Endothelial cell of umbilical vein (primary cell): ENCODE measurements around the gene MEGF11. TPM values are rescaled to one million over a fixed set of nuclear protein-coding genes. Genes with fewer than 3 reads are reported as not detected.

Experiments
- BruUV-seq: library from RNA; stranded (reverse); fragments of 400-500 nt; replicated peaks from 2 replicates; lab custom pipeline; 2021; lab: Mats Ljungman, UMichigan
- CTCF ChIA-PET: fragments of 300-600, 350-600 bp; sonication (Branson Sonifier 250); formaldehyde crosslinking; loops from one replicate; lab custom pipeline; 2021; ENCODE audit warnings: antibody characterized with exemption, inconsistent platforms; lab: Charles Lee
- POLR2A ChIA-PET: fragments of 300-600, 350-600 bp; sonication (Branson Sonifier 250); formaldehyde crosslinking; loops from one replicate; lab custom pipeline; 2021; ENCODE audit warnings: antibody characterized with exemption, inconsistent platforms; lab: Charles Lee
- DNase-seq: peaks from one replicate; pipeline ENCODE4 v3.0.0-alpha.2; 2011; ENCODE audit warnings: low read depth, low spot score
- FAIRE-seq: peaks from 2 replicates; lab custom pipeline; 2011; peaks lifted over from hg19 to GRCh38; lab: Jason Lieb, UNC
- H2AFZ ChIP-seq: 2 replicates; pipeline ENCODE4 v1.6.0; 2012; ENCODE audit warnings: low read depth, low read length, control low read depth, inconsistent platforms
- H3K27ac ChIP-seq: 2 replicates; pipeline ENCODE4 v1.5.1; 2011; ENCODE audit warnings: low read depth, mild to moderate bottlenecking, control low read depth, low read length, moderate library complexity; ENCODE audit not compliant: insufficient read depth
- H3K27me3 ChIP-seq, 2 experiments: 2 replicates each; pipeline versions ENCODE4 v1.6.0 to v1.6.1; 2011; ENCODE audit warnings: low read length in 2 of 2, mixed read lengths in 1 of 2; ENCODE audit not compliant: control insufficient read depth in 2 of 2, insufficient read depth in 2 of 2
- H3K36me3 ChIP-seq, 2 experiments: 2 replicates in 1 of 2; 3 replicates in 1 of 2; pipeline ENCODE4 v1.5.1; 2011; ENCODE audit warnings: low read length in 2 of 2, mild to moderate bottlenecking in 1 of 2, moderate library complexity in 1 of 2; ENCODE audit not compliant: control insufficient read depth in 2 of 2, insufficient read depth in 2 of 2; ENCODE audit errors: extremely low read depth in 1 of 2
- H3K4me1 ChIP-seq: 3 replicates; pipeline ENCODE4 v1.5.1; 2011; ENCODE audit warnings: mild to moderate bottlenecking, low read length; ENCODE audit not compliant: control insufficient read depth, insufficient read depth; ENCODE audit errors: extremely low read depth
- H3K4me2 ChIP-seq: 2 replicates; pipeline ENCODE4 v1.6.1; 2011; ENCODE audit warnings: low read length, control low read depth, mixed read lengths; ENCODE audit not compliant: insufficient read depth
- H3K4me3 ChIP-seq, 3 experiments: fragments of 200-600 bp in 1 of 3; sonication (generic), shearing (Covaris generic) in 1 of 3; replicated peaks in 1 of 3; 2 replicates each; pipeline ENCODE4 v1.5.1; 2011 to 2016; ENCODE audit warnings: control low read depth in 3 of 3, low read length in 3 of 3, mild to moderate bottlenecking in 2 of 3, inconsistent platforms in 1 of 3, low read depth in 1 of 3, moderate library complexity in 1 of 3; ENCODE audit not compliant: insufficient read depth in 1 of 3
- H3K79me2 ChIP-seq: 2 replicates; pipeline ENCODE4 v1.6.0; 2012; ENCODE audit warnings: low read length, inconsistent platforms; ENCODE audit not compliant: control insufficient read depth, insufficient read depth
- H3K9ac ChIP-seq: replicated peaks from 2 replicates; pipeline ENCODE3; 2011; ENCODE audit warnings: low read length, control low read depth; ENCODE audit not compliant: insufficient read depth; ENCODE audit errors: extremely low read depth
- H3K9me1 ChIP-seq: replicated peaks from 3 replicates; pipeline ENCODE4 v1.6.0; 2011; ENCODE audit warnings: mild to moderate bottlenecking, low read length; ENCODE audit not compliant: control insufficient read depth, insufficient read depth; ENCODE audit errors: extremely low read depth
- H3K9me3 ChIP-seq: replicated peaks from 2 replicates; pipeline ENCODE4 v1.5.1; 2012; ENCODE audit warnings: low read length, inconsistent platforms; ENCODE audit not compliant: control insufficient read depth, insufficient read depth
- H4K20me1 ChIP-seq: replicated peaks from 2 replicates; pipeline ENCODE3; 2011; ENCODE audit warnings: mild to moderate bottlenecking, low read length; ENCODE audit not compliant: control insufficient read depth, insufficient read depth; ENCODE audit errors: extremely low read depth
- CTCF ChIP-seq, 2 donors: IDR thresholded peaks; 1 replicate in 1 of 2; 2 replicates in 1 of 2; pipeline ENCODE4 v1.5.1; 2011; ENCODE audit warnings: low read length in 2 of 2, mild to moderate bottlenecking in 2 of 2, moderate library complexity in 2 of 2, control low read depth in 1 of 2, inconsistent platforms in 1 of 2, low read depth in 1 of 2; ENCODE audit not compliant: insufficient read depth in 1 of 2; ENCODE audit errors: extremely low read depth in 1 of 2
- EZH2 ChIP-seq: IDR thresholded peaks from 2 replicates; pipeline ENCODE4 v1.6.1; 2012; ENCODE audit warnings: borderline replicate concordance, low read depth, mild to moderate bottlenecking, moderate library complexity, low read length, inconsistent platforms; ENCODE audit not compliant: severe bottlenecking
- FOS ChIP-seq: IDR thresholded peaks from 2 replicates; pipeline ENCODE4 v1.6.1; 2011; ENCODE audit warnings: mild to moderate bottlenecking, low read length, moderate library complexity, borderline replicate concordance; ENCODE audit not compliant: insufficient read depth
- GATA2 ChIP-seq: IDR thresholded peaks from 2 replicates; pipeline ENCODE4 v1.7.0; 2011; ENCODE audit warnings: low read depth, mild to moderate bottlenecking, moderate library complexity, mixed read lengths, low read length; ENCODE audit not compliant: insufficient read length, insufficient read depth
- JUN ChIP-seq: IDR thresholded peaks from 2 replicates; pipeline ENCODE4 v1.6.1; 2011; ENCODE audit warnings: borderline replicate concordance, low read depth; ENCODE audit not compliant: insufficient read length, insufficient read depth
- MAX ChIP-seq: IDR thresholded peaks from 2 replicates; pipeline ENCODE4 v1.6.1; 2011; ENCODE audit not compliant: insufficient read depth, insufficient read length
- MYC ChIP-seq: IDR thresholded peaks from one replicate; pipeline ENCODE4 v1.6.1; 2011; ENCODE audit warnings: mild to moderate bottlenecking, low read depth, low read length
- POLR2A ChIP-seq: IDR thresholded peaks from 2 replicates; pipeline ENCODE4 v1.6.1; 2012; ENCODE audit warnings: low read depth, mild to moderate bottlenecking, control low read depth, low read length
- POLR2AphosphoS5 ChIP-seq: IDR thresholded peaks from 2 replicates; pipeline ENCODE4 v1.6.1; 2012; ENCODE audit warnings: low read depth, mild to moderate bottlenecking, control low read depth, low read length, moderate library complexity; ENCODE audit not compliant: insufficient read depth
- dilution Hi-C: fragments of 300-500 bp; cut with MboI; formaldehyde crosslinking; loops from one replicate; pipeline ENCODE4 v1.15.0; 2019; ENCODE audit warnings: low sequenced_read_pairs; ENCODE audit not compliant: extremely low pct_ligation_motif_present
- intact Hi-C: fragments of 100-400 bp; cut with micrococcal nuclease; formaldehyde crosslinking; loops from one replicate; pipeline ENCODE4 v1.10.0; 2022
- polyA plus RNA-seq, 4 experiments: library from polyadenylated mRNA; depleted of rRNA in 3 of 4; stranded (reverse) in 3 of 4; unstranded in 1 of 4; fragments of >200 nt; gene quantifications; 2 replicates each; pipeline versions ENCODE4 v1.2.1 to v1.2.3, GENCODE V29; 2011 to 2012; ENCODE audit warnings: missing spikeins in 1 of 4
- total RNA-seq: library from RNA; stranded (reverse); gene quantifications from 2 replicates; pipeline ENCODE4 v1.2.3, GENCODE V29; 2021

MEGF11 gene
- total and polyA plus RNA-seq, 2 donors (not counting 3 experiments of a cell fraction or from before 2014, with no cell fraction given) = not detected

DNA sequence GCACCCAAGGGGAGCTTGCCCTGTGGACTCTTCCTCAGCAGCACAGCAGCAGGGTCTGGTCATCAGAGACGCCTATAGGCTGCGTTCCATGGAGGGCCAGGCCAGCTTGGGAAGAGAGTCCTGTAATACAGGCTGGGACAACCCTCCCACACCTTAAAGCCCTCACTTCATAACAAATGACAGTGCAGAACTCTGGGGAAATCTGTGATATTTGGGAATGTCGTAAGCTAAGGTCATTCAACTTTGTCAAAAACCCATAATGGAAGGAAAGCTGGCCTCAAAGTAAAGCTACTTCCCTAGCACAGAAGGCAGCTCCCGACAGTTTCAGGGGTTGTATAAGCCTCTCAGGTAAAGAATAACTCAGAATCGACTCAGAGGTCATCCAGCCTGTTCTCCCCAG, 133.1 kb downstream of the MEGF11 start:
- no peaks in the 10 kb centered on the region for H3K79me2 ChIP-seq
- H3K9ac ChIP-seq = no peak overlapping the region
- no peaks in the 10 kb centered on the region for H3K9me1 ChIP-seq
- no peaks in the 10 kb centered on the region for H4K20me1 ChIP-seq
- no peak overlapping the region for H3K27ac ChIP-seq
- ChIA-PET CTCF (no interaction called here), POLR2A (no interaction called here)
- H3K4me1 ChIP-seq = no peaks in the 10 kb centered on the region
- FAIRE-seq (no peak), DNase-seq (no peak)
- intact Hi-C loops = no loop called here
- no peaks in the 10 kb centered on the region for H3K36me3 ChIP-seq
- H2AFZ ChIP-seq = no peak overlapping the region
- H3K9me3 ChIP-seq = no peaks in the 10 kb centered on the region
- peaks cover 4 to 8% of the 10 kb centered on the region in 2 experiments for H3K27me3 ChIP-seq
- H3K4me2 ChIP-seq = no peak overlapping the region
- dilution Hi-C loops = no loop called here
- no peak for TF ChIP-seq POLR2AphosphoS5
- no TSS peak for BruUV-seq
- H3K4me3 ChIP-seq = no peak overlapping the region

DNA sequence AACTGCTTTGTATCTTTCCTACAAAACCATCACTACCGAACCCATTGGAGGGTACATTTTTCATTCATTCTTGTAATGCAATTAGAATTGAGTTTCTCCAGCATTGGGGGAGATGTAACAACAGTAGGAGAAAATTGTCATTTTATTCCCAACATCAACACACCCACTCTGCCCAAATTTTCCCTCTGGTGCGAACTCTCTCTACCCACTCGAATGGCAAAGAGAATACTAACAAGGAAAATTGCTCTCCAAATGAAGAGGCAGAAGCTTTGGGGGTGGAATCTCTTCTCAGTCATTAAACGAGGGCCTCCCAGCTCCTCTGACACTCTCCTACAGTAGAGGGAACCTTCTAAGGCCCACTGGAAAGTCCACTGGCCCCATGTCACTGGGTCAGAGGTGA, 135.7 kb downstream of the MEGF11 start:
- TF ChIP-seq POLR2AphosphoS5 = no peak
- TF ChIP-seq MAX = no peak
- no peak for TF ChIP-seq EZH2
- no peak for TF ChIP-seq JUN
- TF ChIP-seq FOS = no peak
- TF ChIP-seq CTCF (IDR thresholded peaks at IDR 0.05; ENCODE audit: extremely low read depth in 1 of 2, insufficient read depth in 1 of 2, low read depth in 1 of 2, low read length in 2 of 2) = no peak
- no peak for TF ChIP-seq POLR2A
- no peak for TF ChIP-seq GATA2
- no peak for TF ChIP-seq MYC
- H3K9ac ChIP-seq = no peak overlapping the region
- H2AFZ ChIP-seq = no peak overlapping the region
- dilution Hi-C loops = no loop called here
- FAIRE-seq (no peak), DNase-seq (no peak)
- peaks cover 9 to 10% of the 10 kb centered on the region in 2 experiments for H3K27me3 ChIP-seq
- H3K4me3 ChIP-seq = no peak overlapping the region
- no peak overlapping the region for H3K27ac ChIP-seq
- BruUV-seq = no TSS peak
- H4K20me1 ChIP-seq = no peaks in the 10 kb centered on the region
- POLR2A ChIA-PET = no interaction called here
- H3K36me3 ChIP-seq = no peaks in the 10 kb centered on the region
- intact Hi-C loops = no loop called here
- no peaks in the 10 kb centered on the region for H3K9me1 ChIP-seq
- no peaks in the 10 kb centered on the region for H3K9me3 ChIP-seq
- H3K79me2 ChIP-seq = no peaks in the 10 kb centered on the region
- H3K4me1 ChIP-seq = no peaks in the 10 kb centered on the region
- no peak overlapping the region for H3K4me2 ChIP-seq
- CTCF ChIA-PET = no interaction called here
